Astrocyte of the cerebellum (primary cell): Measurements from ENCODE around the gene CCDC9B.
A peak's percentile ranks its signal among the peaks of the same experiment; 100 is the strongest.

Experiments
- DNase-seq: peaks from one replicate; pipeline ENCODE4 v3.0.0-alpha.2; 2011; ENCODE audit warnings: low read depth
- H3K4me3 ChIP-seq: 2 replicates; pipeline ENCODE4 v1.5.1; 2011; ENCODE audit warnings: mild to moderate bottlenecking, low read depth, low read length, moderate library complexity
- in situ Hi-C: cut with HindIII; loops from 2 replicates; pipeline ENCODE4 v1.10.0; 2017; ENCODE audit warnings: low sequenced_read_pairs
- TF ChIP-seq, protein P1 (sequence below): IDR thresholded peaks from 2 replicates; pipeline ENCODE4 v1.5.1; 2012; ENCODE audit warnings: low read length, low read depth, moderate library complexity, mild to moderate bottlenecking; ENCODE audit errors: missing control alignments

The CCDC9B gene

DNA sequence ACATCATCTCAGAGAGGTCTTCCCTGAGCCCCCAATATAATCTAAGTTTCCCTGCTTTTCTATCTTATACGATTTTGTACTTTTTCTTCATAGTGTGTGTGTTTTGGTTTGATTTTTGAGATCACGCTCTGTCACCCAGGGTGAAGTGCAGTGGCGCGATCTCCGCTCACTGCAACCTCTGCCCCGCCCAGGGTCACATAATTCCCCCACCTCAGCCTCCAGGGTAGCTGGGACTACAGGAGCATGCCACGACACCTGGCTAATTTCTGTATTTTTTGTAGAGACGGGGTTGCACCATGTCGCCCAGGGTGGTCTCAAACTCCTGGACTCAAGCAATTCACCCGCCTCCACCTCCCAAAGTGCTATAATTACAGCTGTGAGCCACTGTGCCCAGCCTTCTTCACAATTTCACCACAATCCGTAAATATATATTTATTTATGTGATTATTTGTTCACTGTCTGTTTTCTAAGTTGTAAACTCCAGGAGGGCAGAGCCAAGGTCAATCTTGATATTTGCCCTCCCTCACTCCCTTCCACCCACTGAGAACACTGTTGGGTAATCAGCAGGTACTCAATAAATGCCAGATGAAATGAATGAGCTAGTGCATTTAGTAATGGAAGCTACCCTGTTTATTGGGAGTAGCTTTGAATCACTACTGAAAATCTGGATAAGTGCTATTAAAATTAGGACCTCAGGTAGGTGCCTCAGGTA is 41.2 kb upstream of the CCDC9B start:
- in situ Hi-C loops = no loop called here

DNA sequence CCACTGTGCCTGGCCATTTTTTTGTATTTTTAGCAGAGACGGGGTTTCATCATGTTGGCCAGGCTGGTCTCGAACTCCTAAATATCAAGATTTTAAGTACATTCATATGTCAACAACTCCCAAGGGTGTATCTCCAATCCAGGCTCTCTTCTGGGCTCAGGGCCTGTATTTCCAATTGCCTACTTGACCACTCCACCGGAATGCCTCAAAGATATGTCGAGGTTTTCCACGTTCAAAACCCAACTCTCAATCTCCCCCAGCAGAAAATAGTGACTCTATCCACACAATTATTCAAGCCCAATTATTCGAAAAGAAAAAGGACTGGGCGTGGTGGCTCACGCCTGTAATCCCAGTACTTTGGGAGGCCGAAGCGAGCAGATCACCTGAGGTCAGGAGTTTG is 39.9 kb upstream of the CCDC9B start:
- in situ Hi-C loops = no loop called here
- DNase-seq = no peak
- TF ChIP-seq, protein P1, sequence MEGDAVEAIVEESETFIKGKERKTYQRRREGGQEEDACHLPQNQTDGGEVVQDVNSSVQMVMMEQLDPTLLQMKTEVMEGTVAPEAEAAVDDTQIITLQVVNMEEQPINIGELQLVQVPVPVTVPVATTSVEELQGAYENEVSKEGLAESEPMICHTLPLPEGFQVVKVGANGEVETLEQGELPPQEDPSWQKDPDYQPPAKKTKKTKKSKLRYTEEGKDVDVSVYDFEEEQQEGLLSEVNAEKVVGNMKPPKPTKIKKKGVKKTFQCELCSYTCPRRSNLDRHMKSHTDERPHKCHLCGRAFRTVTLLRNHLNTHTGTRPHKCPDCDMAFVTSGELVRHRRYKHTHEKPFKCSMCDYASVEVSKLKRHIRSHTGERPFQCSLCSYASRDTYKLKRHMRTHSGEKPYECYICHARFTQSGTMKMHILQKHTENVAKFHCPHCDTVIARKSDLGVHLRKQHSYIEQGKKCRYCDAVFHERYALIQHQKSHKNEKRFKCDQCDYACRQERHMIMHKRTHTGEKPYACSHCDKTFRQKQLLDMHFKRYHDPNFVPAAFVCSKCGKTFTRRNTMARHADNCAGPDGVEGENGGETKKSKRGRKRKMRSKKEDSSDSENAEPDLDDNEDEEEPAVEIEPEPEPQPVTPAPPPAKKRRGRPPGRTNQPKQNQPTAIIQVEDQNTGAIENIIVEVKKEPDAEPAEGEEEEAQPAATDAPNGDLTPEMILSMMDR = no peak
- H3K4me3 ChIP-seq = no peak overlapping the region

More for the DNA sequence above, 41.2 kb upstream of the CCDC9B start:
- TF ChIP-seq, protein P1 = no peak
- DNase-seq = no peak
- no peak overlapping the region for H3K4me3 ChIP-seq

- in situ Hi-C loops = no loop called here
- no peak overlapping the region for H3K4me3 ChIP-seq
- TF ChIP-seq, protein P1 = no peak
- peak; percentile 78 for DNase-seq
Measured at GRCh38 chr15:40379853-40380252, 39.1 kb upstream of the CCDC9B start.

DNA sequence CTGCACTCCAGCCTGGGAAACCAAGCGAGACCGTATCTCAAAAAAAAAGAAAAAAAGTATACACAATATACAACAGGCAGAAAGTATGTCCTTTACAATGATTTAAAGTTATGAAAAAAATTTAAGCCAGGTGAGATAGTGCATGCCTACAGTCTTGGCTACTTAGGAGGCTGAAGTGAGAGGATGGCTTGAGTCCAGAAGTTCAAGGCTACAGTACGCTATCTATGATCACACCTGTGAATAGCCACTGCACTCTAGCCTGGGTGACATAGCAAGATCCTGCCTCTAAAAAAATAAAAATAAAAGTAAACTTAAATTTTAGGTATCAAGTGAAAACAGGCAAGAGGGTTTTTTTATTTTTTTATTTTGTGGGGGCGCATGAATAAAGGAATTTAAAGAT is 38.6 kb upstream of the CCDC9B start:
- H3K4me3 ChIP-seq = no peak overlapping the region
- in situ Hi-C loops = no loop called here
- DNase-seq = no peak
- TF ChIP-seq, protein P1 = no peak

GRCh38 chr15:40377606-40378005 is 36.9 kb upstream of the CCDC9B start:
- DNase-seq = no peak
- H3K4me3 ChIP-seq = no peak overlapping the region
- in situ Hi-C loops = no loop called here
- TF ChIP-seq, protein P1 = no peak

- TF ChIP-seq, protein P1 = no peak
- in situ Hi-C loops = no loop called here
- no peak overlapping the region for H3K4me3 ChIP-seq
- DNase-seq = no peak
Measured at GRCh38 chr15:40372981-40373380, 32.2 kb upstream of the CCDC9B start.
